HG03039 (cell line): ENCODE data around the gene MAPKBP1.

Experiments
- ATAC-seq: cut with Tn5 transposase; IDR thresholded peaks from one replicate; pipeline ENCODE4 v1.9.1; 2021; ENCODE audit warnings: mild to moderate bottlenecking, moderate library complexity; ENCODE audit not compliant: unreplicated experiment

Gene MAPKBP1

DNA sequence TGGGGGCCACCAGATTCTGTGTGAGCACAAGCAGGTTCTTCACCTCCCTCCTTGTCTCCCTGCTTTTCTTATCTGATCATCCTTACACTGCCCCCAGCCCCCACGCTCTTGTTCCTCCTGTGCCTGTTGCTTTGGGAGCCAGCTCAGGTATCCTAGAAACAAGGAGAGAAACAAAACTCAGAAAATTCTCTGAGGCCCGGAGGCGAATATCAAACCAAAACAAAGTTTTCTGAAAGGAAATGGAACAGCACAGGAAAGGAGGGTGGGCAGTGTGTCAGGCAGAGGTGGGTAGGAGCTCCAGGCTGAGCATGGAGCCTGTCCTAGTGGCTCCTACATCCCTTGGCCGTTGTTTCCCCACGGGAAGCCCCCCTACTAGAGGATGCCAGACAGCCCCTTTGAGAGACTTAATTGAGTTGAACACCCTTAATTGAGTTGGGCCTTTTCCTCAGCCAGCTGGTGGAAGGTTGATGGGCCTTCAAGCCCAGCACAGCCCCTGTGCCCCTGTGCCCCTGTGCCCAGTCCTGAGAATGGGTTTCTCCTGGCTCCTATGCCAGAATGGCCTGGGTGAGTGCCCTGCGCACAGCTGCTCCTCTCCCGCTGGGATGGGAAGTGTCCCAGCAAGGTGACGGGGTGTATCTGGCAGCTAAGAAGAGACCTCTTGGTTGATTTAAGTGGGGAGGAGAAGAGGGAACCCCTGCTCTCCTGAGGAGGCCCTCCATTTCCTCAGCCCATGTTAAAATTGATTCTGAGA lies 30.8 kb downstream of the MAPKBP1 start:
- ATAC-seq, result no peak

DNA sequence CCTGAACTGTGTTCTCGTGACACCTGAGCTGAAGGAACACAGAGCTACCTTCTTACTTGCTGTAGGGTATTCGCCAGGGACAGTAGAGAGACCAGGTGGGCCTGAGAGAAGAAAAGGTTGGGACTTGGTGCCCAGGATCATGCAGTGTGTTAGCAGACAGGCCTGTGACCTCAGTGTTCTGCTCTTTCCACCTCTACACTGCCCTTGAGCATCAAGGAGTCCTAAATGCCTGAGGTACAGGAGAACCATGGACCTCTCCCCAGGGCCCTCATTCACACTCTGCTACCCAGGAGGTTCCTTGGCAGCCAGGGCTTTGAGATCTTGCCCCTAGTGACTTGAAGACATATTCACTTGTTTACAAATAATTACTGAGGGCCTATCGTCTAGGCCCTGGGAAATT lies 31.4 kb downstream of the MAPKBP1 start:
- ATAC-seq, result no peak

DNA sequence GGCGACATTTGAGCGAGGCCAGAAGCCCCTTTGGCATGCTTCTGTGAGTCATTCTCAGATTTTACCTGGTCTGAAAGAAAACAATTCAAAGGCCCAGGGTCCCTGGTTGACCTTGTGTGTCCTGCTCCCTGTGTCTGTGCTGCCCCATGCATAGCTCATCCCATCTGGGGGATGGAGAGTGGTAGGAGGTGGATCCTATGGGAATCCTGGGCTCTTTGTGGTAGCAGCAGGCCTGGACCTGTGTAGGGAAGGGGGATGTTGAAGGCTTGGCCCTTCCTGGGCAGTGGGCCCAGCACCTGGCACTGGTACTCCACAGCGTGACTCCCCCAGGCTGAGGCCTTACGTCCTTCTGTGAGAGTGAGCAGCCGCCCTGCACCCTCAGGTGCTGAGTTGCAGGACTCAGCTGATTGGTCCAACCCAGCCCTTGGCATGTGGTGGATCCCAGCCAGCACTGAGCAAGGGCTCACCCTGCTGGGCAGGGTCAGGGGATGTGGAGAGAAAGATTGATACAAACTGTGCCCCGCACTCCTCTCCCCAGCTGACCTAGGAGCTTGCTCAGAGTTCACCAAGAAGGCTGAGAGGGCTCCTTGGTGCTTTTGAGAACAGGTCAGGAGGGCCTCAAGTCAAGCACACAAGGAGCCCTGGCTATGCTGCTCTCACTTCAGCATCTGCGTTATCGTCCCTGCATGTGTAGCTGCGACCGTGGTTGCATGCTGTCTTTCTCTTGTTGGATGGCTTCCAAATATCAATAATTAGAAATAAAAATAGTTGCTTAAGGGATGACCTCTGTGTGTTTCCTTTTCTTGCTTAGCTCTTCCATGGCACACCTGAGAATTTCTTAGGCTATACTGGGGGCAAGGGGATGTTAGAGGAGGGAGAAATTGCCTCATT lies 32.3 kb downstream of the MAPKBP1 start:
- no peak for ATAC-seq

DNA sequence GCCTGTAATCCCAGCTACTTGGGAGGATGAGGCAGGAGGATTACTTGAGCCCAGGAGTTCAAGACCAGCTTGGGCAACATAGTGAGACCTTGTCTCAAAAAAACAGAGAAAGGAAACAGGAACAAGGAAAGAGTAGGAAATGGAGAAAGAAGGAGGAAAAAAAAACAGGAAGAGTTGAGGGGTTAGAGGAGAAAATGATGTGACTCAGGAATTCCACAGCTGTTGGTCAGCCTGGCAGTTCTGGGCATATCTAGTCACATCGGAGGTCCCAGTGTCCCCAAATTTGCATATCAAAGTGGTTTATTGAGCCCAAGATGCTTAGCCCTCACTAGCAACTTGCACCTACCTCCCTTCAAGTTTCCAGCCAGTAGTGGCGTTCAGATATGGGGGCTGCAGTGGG lies 34.8 kb downstream of the MAPKBP1 start:
- ATAC-seq, result no peak

DNA sequence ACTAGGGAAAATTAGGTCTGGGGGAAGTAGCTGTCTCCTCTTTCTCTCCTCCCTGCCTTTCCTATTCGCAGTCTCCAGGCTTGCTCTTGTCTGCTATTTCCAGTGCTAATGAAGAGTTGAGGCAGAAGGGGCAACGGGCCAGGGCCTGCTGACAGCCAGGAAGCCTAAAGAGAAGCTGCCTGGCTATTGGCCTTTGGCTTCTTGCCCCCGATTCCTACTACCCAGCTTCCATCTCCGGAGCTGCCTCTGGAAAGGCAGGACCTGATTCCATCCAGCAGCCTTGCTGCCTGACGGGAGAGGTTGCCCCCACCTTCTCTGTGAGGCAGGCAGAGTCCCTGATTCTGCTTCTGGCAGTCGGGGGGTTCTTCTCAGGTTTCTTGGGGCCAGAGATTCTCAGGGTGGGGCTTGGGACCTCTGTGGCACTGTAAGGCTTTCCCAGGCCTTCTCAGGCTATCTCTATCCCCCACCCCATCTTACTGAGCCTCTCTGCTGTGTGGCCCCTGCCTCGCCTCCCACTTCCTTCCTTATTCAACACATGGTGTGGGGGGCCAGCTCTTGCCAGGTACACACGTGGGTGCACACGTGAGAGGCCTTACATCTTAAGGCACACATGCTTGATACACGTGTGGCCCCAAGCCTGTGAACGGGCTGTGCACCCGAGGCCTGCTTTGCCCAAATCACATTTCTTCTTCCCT lies 35.4 kb downstream of the MAPKBP1 start:
- ATAC-seq, result no peak

DNA sequence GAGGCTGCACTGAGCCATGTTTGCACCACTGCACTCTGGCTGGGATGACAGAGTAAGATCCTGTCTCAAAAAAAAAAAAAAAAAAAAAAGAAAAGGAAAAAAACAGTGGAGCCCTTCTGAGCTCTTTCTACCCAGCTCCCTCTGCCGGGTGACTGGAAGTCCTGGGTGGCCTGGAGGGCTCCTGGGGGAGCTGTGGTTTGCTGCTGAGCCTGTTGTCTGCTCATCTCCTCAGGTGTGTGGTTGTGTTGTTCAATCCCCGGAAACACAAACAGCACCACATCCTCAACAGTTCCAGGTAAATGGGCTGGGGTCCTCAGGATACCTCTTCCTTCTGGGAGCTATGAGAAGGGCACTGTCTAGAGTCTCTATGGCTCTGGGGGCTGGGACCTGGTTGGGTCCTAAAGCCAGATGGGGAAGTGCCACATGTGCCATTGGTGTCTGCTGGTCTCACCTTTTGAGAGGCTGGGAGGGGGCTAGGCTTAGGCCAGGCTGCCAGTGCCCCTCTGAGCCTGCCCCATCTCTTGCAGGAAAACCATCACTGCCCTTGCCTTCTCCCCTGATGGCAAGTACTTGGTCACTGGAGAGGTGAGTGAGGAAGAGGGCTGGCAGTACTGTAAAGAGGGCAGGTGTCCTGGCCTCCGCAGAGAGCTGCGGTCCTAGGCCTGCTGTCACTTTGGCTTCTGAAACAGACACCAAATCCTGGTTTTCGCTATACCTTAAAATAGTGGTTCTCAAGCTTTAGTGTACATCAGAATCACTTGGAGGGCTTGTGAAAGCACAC lies 36.6 kb downstream of the MAPKBP1 start:
- ATAC-seq, result no peak

DNA sequence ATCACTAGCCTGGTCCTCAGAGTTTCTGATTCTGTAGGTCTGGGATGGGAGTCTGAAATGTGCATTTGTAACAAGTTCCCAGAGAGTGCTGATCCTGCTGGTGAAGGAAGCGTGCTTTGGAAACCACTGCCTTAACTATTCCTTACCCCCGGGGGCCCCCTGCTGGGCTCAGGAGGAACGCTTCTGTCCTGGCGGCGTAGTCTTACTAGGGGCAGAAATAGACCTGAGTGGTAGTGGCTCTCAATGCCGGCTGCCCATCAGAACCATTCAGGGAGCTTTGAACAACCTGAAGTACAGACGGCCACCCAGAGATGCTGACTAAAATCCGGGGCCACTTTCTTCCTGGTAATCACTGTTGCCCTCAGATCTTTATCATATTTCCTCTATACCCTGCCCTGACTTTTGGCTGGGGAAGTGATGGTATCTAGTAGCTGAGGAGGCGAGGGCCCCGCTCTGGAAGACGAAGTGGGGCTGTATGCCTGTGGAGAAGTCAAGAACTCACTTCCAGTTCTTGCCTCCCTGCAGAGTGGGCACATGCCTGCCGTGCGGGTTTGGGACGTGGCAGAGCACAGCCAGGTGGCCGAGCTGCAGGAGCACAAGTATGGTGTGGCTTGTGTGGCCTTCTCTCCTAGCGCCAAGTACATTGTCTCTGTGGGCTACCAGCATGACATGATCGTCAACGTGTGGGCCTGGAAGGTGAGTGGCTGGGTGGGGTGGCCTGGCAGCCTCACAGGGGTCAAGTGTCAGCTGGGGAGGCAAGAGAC lies 37.3 kb downstream of the MAPKBP1 start:
- ATAC-seq, result no peak

DNA sequence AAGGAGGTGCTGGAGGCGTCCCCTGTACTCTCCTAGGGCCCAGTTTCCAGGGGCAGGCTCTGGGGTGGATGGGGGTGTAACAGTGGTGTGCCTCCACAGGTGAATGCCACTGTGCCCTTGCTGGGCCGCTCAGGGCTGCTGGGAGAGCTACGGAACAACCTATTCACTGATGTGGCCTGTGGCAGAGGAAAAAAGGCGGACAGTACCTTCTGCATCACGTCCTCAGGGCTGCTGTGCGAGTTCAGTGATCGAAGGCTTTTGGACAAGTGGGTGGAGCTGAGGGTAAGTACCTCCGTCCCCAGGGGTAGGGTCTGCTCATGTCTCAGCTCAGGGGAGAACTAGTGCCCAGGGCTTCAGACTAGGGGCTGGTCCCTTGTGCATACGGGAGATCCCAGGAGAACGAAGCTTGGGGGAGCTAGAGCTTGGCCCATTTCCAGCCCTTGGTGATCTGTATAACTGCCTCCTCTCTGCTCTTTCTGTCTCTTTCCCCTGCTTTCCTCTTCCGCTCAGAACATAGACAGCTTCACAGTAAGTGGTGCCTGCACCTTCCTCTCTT lies 38.6 kb downstream of the MAPKBP1 start:
- ATAC-seq, result no peak

DNA sequence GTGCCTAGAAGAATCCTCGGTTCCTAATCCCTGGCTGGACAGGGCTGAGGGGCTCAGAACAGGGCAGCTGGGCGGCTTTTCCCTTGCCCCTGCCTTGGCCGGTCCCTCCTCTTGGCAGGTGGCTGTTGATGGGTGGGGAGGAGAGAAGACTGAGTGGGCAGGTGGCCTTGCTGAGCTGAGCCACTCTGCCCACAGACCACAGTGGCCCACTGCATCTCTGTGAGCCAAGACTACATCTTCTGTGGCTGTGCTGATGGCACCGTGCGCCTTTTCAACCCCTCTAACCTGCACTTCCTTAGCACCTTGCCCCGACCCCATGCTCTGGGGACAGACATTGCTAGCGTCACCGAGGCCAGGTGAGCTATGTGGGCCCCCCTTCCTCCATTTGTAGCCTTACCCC lies 39.1 kb downstream of the MAPKBP1 start:
- ATAC-seq, result no peak

DNA sequence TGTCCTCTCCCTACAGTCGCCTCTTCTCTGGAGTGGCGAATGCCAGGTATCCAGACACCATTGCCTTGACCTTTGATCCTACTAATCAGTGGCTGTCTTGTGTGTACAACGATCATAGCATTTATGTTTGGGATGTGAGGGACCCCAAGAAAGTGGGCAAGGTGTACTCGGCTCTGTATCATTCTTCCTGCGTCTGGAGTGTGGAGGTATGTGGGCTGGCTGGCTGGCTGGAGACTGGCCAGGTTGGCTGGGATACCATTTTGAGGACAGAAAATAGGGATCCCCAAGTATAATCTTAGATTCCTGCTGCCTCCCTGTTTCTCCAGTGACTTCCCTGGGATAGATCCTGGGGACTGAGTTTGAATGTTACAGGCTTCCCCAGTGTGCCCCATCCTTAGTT lies 40.2 kb downstream of the MAPKBP1 start:
- ATAC-seq, result no peak

DNA sequence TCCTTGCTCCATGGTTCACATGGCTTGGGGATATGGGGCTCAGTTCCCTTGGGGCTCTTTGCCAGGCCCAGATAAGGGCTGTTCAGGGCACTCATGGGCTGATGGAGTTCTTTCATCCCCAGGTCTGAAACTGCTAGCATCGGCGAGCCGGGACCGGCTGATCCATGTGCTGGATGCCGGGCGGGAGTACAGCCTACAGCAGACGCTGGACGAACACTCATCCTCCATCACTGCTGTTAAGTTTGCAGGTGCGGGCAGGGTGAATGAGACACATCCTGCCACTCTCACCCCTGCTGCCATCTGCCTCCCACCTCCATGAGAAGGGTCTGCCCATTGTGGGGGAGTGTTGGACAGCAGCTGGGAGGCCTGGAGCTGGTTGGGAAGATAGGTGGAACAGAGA lies 42.5 kb downstream of the MAPKBP1 start:
- no peak for ATAC-seq

DNA sequence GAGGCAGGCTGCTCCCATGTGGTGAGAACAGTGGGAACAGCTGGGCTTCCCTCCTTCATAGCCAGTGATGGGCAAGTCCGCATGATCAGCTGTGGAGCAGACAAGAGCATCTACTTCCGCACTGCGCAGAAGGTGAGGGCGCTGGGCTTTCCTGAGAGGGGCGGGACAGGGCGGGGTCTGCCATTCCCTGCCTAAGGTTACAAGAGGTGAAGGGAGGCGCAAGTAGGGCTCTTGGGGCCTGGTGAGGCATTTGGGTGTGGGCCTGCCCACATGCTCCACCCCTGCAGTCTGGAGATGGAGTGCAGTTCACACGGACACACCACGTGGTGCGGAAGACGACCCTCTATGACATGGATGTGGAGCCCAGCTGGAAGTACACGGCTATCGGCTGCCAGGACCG lies 43.0 kb downstream of the MAPKBP1 start:
- no peak for ATAC-seq

DNA sequence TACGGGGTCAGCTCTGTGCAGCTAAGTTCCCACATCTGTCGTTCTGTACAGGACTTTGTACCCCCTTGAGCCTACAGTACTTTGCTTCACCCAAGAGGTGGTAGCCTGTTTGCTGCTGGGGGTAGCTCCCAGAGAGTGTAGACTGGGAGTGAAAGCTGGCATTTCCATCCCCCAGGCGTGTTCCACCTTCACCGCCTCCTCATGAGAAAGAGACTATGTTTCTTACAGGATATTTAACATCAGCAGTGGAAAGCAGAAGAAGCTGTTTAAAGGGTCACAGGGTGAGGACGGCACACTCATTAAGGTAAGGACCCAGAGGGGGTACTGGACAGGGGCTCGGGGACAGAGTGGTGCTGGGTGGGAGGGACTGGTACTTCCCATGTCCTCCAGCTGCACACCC lies 43.5 kb downstream of the MAPKBP1 start:
- no peak for ATAC-seq

DNA sequence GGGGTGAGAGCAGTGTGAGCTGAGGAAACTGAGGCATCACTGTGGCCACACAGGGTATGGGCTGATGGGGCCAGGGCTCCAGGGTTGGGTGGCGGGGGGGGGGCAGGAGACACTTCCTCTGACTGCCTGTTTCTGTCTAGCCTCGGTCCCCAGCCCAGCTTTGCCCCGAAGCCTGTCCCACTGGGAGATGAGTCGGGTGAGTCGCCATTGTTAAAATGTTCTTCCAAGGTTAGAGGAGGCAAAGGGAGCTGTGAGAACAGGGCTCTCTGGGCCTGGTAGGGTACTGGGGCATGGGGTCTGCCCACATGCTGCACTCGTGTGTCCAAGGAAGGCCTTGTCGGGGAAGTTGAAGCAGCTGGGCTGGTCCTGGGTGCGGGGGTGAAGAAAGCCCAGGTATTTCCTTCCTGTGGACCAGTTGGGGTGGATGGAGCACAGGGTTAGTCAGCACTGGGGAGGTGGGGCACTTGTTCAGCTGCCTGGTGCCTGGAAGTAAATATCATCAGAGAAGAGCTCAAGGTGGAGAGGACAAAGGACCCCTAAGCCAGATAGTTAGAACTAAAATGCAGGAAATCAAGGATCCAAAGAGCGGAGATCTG lies 45.3 kb downstream of the MAPKBP1 start:
- ATAC-seq, result no peak

DNA sequence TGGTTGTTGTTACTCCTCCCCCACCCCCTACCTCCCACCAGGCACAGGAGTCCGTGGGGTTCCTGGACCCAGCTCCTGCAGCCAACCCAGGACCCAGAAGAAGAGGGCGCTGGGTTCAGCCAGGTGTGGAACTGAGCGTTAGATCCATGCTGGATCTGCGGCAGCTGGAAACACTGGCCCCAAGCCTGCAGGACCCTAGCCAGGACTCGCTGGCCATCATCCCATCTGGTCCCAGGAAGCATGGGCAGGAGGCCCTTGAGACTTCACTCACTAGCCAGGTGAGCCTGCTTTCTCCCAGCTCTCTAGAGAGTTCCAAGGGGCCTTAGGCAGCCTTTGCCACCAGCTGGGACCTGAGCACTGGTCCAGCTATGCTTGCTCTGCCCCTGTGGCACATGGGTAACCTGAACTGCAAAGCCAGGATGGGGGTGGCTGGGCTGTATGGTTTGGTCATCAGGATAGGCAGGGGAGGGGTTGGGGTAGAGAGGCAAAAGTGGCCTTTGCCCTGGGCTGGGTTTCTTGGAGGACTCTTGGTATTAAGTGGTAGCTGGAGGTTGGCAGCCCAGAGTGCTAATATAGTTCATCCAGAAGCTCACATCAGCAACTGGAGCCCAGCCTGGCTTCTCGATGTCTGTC lies 46.6 kb downstream of the MAPKBP1 start:
- no peak for ATAC-seq

DNA sequence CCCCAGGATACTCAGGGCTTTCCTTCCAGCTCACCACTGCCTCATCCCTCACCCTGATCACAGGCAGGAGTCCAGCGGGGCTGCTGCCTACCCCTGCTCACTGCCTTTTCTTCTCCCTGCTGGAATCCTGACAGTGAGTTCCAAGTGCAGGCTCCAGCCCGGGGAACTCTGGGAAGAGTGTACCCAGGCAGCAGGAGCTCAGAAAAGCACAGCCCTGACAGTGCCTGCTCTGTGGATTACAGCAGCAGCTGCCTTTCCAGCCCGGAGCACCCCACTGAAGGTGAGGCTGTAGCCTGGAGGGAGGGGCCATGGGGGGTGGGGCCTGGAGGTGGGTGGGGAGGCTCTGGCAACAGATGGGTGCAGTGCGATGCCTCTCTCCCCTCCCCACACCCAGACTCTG lies 47.5 kb downstream of the MAPKBP1 start:
- no peak for ATAC-seq

DNA sequence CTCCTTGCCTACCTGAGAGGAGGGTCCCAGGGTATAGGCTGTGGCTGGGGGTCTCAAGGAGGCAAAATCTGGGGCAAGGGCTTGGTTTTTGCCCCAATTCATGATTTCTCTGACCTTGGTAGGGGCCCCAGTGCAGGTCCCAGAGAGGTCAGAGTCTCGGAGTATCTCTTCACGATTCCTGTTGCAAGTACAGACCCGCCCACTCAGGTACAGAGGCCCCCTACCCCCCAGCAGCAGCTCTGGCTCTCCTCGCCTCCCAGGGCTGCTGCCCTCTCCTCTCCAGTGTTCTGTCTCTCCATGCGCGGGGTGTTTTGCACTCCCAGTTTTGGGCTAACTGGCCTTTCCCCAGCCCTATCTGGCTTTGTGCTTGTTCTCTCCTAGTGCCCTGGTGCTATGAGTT lies 48.2 kb downstream of the MAPKBP1 start:
- no peak for ATAC-seq

DNA sequence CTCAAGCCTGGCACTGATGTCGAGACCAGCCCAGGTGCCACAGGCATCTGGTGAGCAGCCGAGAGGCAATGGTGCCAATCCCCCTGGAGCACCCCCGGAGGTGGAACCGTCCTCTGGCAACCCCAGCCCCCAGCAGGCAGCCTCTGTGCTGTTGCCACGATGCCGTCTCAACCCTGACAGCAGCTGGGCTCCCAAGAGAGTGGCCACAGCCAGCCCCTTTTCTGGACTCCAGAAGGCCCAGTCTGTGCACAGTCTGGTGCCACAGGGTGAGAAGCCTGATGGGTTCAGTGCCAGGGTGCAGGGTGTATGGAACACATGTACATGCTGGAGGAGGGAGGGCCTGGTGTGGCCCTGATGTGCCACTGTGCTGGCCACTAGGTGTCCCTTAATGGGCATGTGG lies 48.7 kb downstream of the MAPKBP1 start:
- no peak for ATAC-seq

DNA sequence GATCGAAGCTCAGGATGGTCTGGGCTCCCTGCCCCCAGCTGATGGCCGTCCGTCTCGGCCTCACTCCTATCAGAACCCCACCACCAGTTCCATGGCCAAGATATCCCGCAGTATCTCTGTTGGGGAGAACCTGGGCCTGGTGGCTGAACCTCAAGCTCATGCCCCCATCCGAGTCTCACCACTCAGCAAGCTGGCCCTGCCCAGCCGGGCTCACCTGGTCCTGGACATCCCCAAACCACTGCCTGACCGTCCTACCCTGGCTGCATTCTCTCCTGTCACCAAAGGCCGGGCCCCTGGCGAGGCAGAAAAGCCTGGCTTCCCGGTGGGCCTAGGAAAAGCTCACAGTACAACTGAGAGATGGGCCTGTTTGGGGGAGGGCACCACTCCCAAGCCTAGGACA lies 49.2 kb downstream of the MAPKBP1 start:
- no peak for ATAC-seq
